ENCODE data around the gene CHDH. TPM values are rescaled to one million over a fixed set of nuclear protein-coding genes. Genes with fewer than 3 reads are reported as not detected.

The CHDH gene
- total RNA-seq, 2 experiments from 2014 or later = 0.03 to 2.3 TPM

DNA sequence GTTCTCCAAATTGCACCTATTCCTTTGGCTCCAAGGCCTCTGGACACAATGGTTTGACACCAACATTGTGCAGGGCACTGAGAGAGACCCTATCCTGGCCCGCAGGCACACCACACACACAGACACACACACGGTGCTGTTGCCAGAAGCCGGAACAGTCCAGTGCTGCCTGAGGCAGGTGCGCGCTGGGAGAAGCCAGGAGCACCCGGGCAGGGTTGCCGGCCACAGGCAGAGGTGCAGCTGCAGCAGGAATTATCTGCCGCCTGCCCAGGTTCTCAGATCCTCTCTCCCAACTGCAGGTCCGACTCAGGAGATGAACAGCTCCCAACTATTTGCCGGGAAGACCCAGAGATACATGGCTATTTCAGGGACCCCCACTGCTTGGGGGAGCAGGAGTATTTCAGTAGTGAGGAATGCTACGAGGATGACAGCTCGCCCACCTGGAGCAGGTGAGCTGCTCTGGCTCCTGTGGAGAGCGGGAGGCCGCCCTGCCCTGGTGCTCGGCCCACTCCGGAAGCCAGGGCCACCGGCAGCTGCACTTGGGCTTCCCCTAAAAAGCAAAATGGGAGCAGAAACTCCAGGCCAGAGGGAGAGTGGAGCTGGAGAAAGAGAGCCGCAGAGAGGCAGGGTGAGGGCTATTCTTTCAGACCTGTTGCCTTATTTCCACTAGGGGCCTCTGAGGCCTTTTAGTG lies 42.9 kb downstream of the CHDH start:
- ChIA-PET CTCF (ENCODE audit: unreplicated experiment) (no interaction called here), POLR2A (no interaction called here)
- H3K27ac ChIP-seq (ENCODE audit: low read depth, low read length, poor library complexity, severe bottlenecking) = no peak overlapping the region
- no peaks in the 10 kb centered on the region for H3K36me3 ChIP-seq (ENCODE audit: insufficient read depth, low read length)
- H3K9me3 ChIP-seq (ENCODE audit: low read length) = no peaks in the 10 kb centered on the region
- H3K4me1 ChIP-seq (ENCODE audit: insufficient read depth, low read length, poor library complexity, severe bottlenecking) = no peaks in the 10 kb centered on the region
- no peak overlapping the region for H3K4me2 ChIP-seq (ENCODE audit: low read length)
- H3K4me3 ChIP-seq (ENCODE audit: low read depth, low read length, poor library complexity, severe bottlenecking) = no peak overlapping the region
- H4K20me1 ChIP-seq (ENCODE audit: insufficient read depth, low read length) = no peaks in the 10 kb centered on the region
- no TSS peak for BruUV-seq (replicated peaks)
- intact Hi-C loops (cut with micrococcal nuclease; ENCODE audit: unreplicated experiment) = no loop called here
- TF ChIP-seq, protein P1, sequence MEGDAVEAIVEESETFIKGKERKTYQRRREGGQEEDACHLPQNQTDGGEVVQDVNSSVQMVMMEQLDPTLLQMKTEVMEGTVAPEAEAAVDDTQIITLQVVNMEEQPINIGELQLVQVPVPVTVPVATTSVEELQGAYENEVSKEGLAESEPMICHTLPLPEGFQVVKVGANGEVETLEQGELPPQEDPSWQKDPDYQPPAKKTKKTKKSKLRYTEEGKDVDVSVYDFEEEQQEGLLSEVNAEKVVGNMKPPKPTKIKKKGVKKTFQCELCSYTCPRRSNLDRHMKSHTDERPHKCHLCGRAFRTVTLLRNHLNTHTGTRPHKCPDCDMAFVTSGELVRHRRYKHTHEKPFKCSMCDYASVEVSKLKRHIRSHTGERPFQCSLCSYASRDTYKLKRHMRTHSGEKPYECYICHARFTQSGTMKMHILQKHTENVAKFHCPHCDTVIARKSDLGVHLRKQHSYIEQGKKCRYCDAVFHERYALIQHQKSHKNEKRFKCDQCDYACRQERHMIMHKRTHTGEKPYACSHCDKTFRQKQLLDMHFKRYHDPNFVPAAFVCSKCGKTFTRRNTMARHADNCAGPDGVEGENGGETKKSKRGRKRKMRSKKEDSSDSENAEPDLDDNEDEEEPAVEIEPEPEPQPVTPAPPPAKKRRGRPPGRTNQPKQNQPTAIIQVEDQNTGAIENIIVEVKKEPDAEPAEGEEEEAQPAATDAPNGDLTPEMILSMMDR (conservative IDR thresholded peaks at IDR 0.05; ENCODE audit: low read length) = no peak
- TF ChIP-seq EZH2phosphoT487 (IDR thresholded peaks at IDR 0.05; ENCODE audit: borderline replicate concordance, low read depth, low read length) = no peak
- no peaks in the 10 kb centered on the region for H3K79me2 ChIP-seq (ENCODE audit: insufficient read depth, low read depth, low read length)
- no peaks in the 10 kb centered on the region for H3K9me2 ChIP-seq (ENCODE audit: insufficient read depth, low read length)
- H2AFZ ChIP-seq (ENCODE audit: low read length) = no peak overlapping the region
- no peak for DNase-seq (ENCODE audit: low spot score)

GRCh38 chr3:53802256-53802880 lies 43.9 kb downstream of the CHDH start:
- no TSS peak for BruUV-seq (replicated peaks)
- Histone ChIP-seq H3K36me3 (ENCODE audit: insufficient read depth, low read length) (no peaks in the 10 kb centered on the region), H3K79me2 (ENCODE audit: insufficient read depth, low read depth, low read length) (no peaks in the 10 kb centered on the region), H3K27ac (ENCODE audit: low read depth, low read length, poor library complexity, severe bottlenecking) (no peak overlapping the region), H2AFZ (ENCODE audit: low read length) (no peak overlapping the region), H3K9me2 (ENCODE audit: insufficient read depth, low read length) (no peaks in the 10 kb centered on the region), H3K4me1 (ENCODE audit: insufficient read depth, low read length, poor library complexity, severe bottlenecking) (no peaks in the 10 kb centered on the region), H4K20me1 (ENCODE audit: insufficient read depth, low read length) (no peaks in the 10 kb centered on the region), H3K4me3 (ENCODE audit: low read depth, low read length, poor library complexity, severe bottlenecking) (no peak overlapping the region), H3K9me3 (ENCODE audit: low read length) (no peaks in the 10 kb centered on the region), H3K4me2 (ENCODE audit: low read length) (no peak overlapping the region)
- no peak for DNase-seq (ENCODE audit: low spot score)
- intact Hi-C loops (cut with micrococcal nuclease; ENCODE audit: unreplicated experiment) = no loop called here
- TF ChIP-seq EZH2phosphoT487 (IDR thresholded peaks at IDR 0.05; ENCODE audit: borderline replicate concordance, low read depth, low read length) = no peak
- TF ChIP-seq, protein P1 (conservative IDR thresholded peaks at IDR 0.05; ENCODE audit: low read length) = no peak
- ChIA-PET POLR2A (no interaction called here), CTCF (ENCODE audit: unreplicated experiment) (no interaction called here)

DNA sequence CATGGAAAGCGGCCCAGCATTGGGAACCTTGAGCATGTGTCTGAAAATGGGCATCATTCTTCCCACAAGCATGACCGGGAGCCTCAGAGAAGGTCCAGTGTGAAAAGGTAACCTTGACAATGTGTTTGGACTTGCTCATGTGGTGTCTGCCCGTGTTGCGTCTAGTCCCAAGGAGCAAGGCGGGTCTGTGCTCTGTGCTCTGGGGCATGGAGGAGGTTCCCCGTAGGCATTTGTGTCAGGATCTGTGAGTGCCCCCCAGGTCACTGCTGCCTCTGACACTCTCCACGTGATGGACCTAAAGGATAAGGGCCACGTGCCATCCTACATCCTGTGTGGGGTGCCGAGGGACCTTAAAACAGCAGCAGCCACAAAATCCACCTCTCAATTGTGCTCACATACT lies 44.9 kb downstream of the CHDH start:
- Histone ChIP-seq H3K36me3 (ENCODE audit: insufficient read depth, low read length) (no peaks in the 10 kb centered on the region), H4K20me1 (ENCODE audit: insufficient read depth, low read length) (no peaks in the 10 kb centered on the region), H3K9me2 (ENCODE audit: insufficient read depth, low read length) (no peaks in the 10 kb centered on the region), H3K9me3 (ENCODE audit: low read length) (no peaks in the 10 kb centered on the region), H3K4me2 (ENCODE audit: low read length) (no peak overlapping the region), H2AFZ (ENCODE audit: low read length) (no peak overlapping the region), H3K27ac (ENCODE audit: low read depth, low read length, poor library complexity, severe bottlenecking) (no peak overlapping the region), H3K4me1 (ENCODE audit: insufficient read depth, low read length, poor library complexity, severe bottlenecking) (no peaks in the 10 kb centered on the region), H3K4me3 (ENCODE audit: low read depth, low read length, poor library complexity, severe bottlenecking) (no peak overlapping the region), H3K79me2 (ENCODE audit: insufficient read depth, low read depth, low read length) (no peaks in the 10 kb centered on the region)
- no TSS peak for BruUV-seq (replicated peaks)
- CTCF ChIA-PET (ENCODE audit: unreplicated experiment) = no interaction called here
- DNase-seq (ENCODE audit: low spot score) = no peak
- TF ChIP-seq EZH2phosphoT487 (IDR thresholded peaks at IDR 0.05; ENCODE audit: borderline replicate concordance, low read depth, low read length) = no peak
- TF ChIP-seq, protein P1 (conservative IDR thresholded peaks at IDR 0.05; ENCODE audit: low read length) = no peak
- POLR2A ChIA-PET = no interaction called here
- intact Hi-C loops (cut with micrococcal nuclease; ENCODE audit: unreplicated experiment) = no loop called here
